Ascending aorta (tissue), 2 donors: ENCODE results near the gene RAB17. TPM values are rescaled to one million over a fixed set of nuclear protein-coding genes. Genes with fewer than 3 reads are reported as not detected.

ENCODE experiments used
- DNase-seq, 2 donors: peaks; one replicate each; pipeline ENCODE4 v3.0.0-alpha.2; 2019; ENCODE audit warnings: low spot score in 2 of 2
- H3K27ac ChIP-seq, 2 donors: fragments of 200-600 bp; sonication (generic); one replicate each; pipeline ENCODE4 v1.5.1; 2016 to 2017; ENCODE audit warnings: mild to moderate bottlenecking in 1 of 2
- H3K27me3 ChIP-seq: fragments of 200-600 bp; sonication (generic); one replicate; pipeline ENCODE4 v1.5.1; 2017
- H3K36me3 ChIP-seq, 2 donors: fragments of 200-600 bp; sonication (generic); one replicate each; pipeline ENCODE4 v1.5.1; 2016
- H3K4me1 ChIP-seq, 2 donors: fragments of 200-600 bp; sonication (generic); one replicate each; pipeline ENCODE4 v1.5.1; 2016 to 2017; ENCODE audit warnings: mild to moderate bottlenecking in 1 of 2
- H3K4me3 ChIP-seq, 2 donors: fragments of 200-600 bp; sonication (generic); one replicate each; pipeline ENCODE4 v1.5.1; 2016 to 2017; ENCODE audit warnings: mild to moderate bottlenecking in 1 of 2
- H3K9me3 ChIP-seq, 2 donors: fragments of 200-600 bp; sonication (generic); one replicate each; pipeline ENCODE4 v1.5.1; 2016
- CTCF ChIP-seq, 3 experiments: fragments of 200-600 bp in 2 of 3; fragments of 450-650 bp in 1 of 3; sonication (generic) in 2 of 3; IDR thresholded peaks; one replicate each; pipeline ENCODE4 v1.5.1; 2016 to 2019; ENCODE audit warnings: antibody characterized with exemption in 3 of 3, mild to moderate bottlenecking in 1 of 3, moderate library complexity in 1 of 3
- intact Hi-C: fragments of 100-400 bp; cut with DNase I; formaldehyde crosslinking; loops from one replicate; pipeline ENCODE4 v1.15.1; 2023
- total RNA-seq: library from RNA; depleted of rRNA; stranded (reverse); fragments of >200 nt; gene quantifications from one replicate; pipeline ENCODE4 v1.1.0, GENCODE V29; 2016

Gene RAB17
- total RNA-seq, 1 donor from 2014 or later = 0.32 TPM

GRCh38 chr2:237553948-237554347 lies 36.6 kb downstream of the RAB17 start:
- no peak overlapping the region for H3K4me3 ChIP-seq
- no peak overlapping the region for H3K27ac ChIP-seq
- H3K4me1 ChIP-seq = no peaks in the 10 kb centered on the region
- intact Hi-C loops = no loop called here
- no peak for TF ChIP-seq CTCF (IDR thresholded peaks at IDR 0.05)
- H3K27me3 ChIP-seq = no peaks in the 10 kb centered on the region
- no peaks in the 10 kb centered on the region for H3K36me3 ChIP-seq
- peaks cover 3 to 13% of the 10 kb centered on the region in 2 donors for H3K9me3 ChIP-seq
- no peak for DNase-seq

GRCh38 chr2:237552908-237553307 lies 37.6 kb downstream of the RAB17 start:
- intact Hi-C loops = no loop called here
- H3K9me3 ChIP-seq = peaks cover 3 to 13% of the 10 kb centered on the region in 2 donors
- no peaks in the 10 kb centered on the region for H3K36me3 ChIP-seq
- no peak for DNase-seq
- TF ChIP-seq CTCF (IDR thresholded peaks at IDR 0.05) = no peak
- no peaks in the 10 kb centered on the region for H3K4me1 ChIP-seq
- no peaks in the 10 kb centered on the region for H3K27me3 ChIP-seq
- H3K4me3 ChIP-seq = no peak overlapping the region
- H3K27ac ChIP-seq = no peak overlapping the region

- Histone ChIP-seq H3K27ac (no peak overlapping the region), H3K27me3 (no peaks in the 10 kb centered on the region), H3K36me3 (no peaks in the 10 kb centered on the region), H3K9me3 (peaks cover 3 to 13% of the 10 kb centered on the region in 2 donors), H3K4me1 (no peaks in the 10 kb centered on the region), H3K4me3 (no peak overlapping the region)
- TF ChIP-seq CTCF (IDR thresholded peaks at IDR 0.05) = no peak
- no peak for DNase-seq
- intact Hi-C loops = no loop called here
Measured at GRCh38 chr2:237551071-237551574, 39.4 kb downstream of the RAB17 start.

GRCh38 chr2:237549643-237550415 lies 40.7 kb downstream of the RAB17 start:
- no peak for TF ChIP-seq CTCF (IDR thresholded peaks at IDR 0.05)
- Histone ChIP-seq H3K27me3 (no peaks in the 10 kb centered on the region), H3K4me1 (no peaks in the 10 kb centered on the region), H3K9me3 (peaks cover 0 to 2% of the 10 kb centered on the region in 2 donors), H3K27ac (no peak overlapping the region), H3K4me3 (no peak overlapping the region), H3K36me3 (no peaks in the 10 kb centered on the region)
- intact Hi-C loops = no loop called here
- DNase-seq = no peak

- intact Hi-C loops = no loop called here
- no peak for TF ChIP-seq CTCF (IDR thresholded peaks at IDR 0.05)
- Histone ChIP-seq H3K4me3 (no peak overlapping the region), H3K27me3 (no peaks in the 10 kb centered on the region), H3K4me1 (no peaks in the 10 kb centered on the region), H3K36me3 (no peaks in the 10 kb centered on the region), H3K9me3 (no peaks in the 10 kb centered on the region), H3K27ac (no peak overlapping the region)
- no peak for DNase-seq
Measured at GRCh38 chr2:237549216-237549615, 41.3 kb downstream of the RAB17 start.
